IPS DF 19.7 (cell line): ENCODE measurements around the gene MYO19.
"Not testable (repeated sequence)": the region's sequence is repeated elsewhere in the genome, so short reads cannot be mapped to it uniquely, and the experiment has no call there.

ENCODE experiments used
- DNase-seq: peaks from one replicate; pipeline ENCODE4 v3.0.0-alpha.2; 2013; ENCODE audit warnings: low read depth, low spot score

Gene MYO19

DNA sequence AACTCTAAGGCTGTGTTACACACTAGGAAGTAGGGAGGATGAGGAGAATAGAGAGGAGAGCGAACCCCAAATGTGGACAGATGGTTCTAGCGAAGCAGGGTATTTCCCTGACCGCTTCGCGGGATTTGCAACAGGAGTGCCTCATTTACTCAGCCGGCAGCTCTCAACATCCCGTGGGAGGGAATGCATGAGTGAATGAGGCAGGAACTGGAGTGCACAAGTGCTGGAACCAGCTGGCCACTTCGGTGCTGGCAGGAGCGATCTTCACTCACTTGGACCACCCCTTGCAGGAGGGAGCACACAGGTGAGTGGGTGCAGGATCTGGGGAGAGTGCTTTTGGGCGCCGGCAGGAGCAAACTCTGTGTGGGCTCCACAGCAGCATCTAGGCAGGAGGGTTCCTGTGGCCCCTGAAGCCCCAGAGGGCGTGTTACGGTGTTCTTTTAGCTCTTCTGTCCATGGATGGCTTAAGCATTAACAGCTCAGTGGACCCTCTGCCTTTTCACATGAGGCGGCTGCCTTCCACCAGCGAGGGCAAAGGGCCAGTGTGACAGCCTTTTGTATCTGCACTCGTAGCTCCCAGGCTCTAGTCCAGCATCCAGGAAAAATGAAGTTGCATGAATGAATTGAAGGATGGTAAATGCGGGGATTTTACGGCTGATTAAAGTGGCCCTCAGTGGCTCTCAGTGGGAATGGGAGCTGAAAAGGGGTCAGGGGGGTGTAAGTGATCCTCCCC lies 65.6 kb downstream of the MYO19 start:
- DNase-seq = no peak

DNA sequence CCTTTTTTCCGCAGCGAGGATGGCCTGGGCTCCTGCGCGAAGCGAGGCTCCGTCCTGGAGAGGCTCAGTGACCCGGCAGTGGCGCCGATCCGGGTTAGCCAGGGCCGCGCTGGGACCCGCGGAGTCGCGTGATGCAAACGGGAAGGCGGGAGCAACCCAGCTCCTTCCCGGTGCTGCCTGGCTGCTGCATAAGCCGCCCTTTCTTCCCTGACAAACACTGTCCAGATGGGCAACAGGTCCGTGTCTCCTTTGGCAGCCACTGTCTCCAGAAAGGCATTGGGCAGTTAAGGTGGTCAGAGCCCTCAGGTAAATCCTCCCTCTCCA lies 69.9 kb downstream of the MYO19 start:
- DNase-seq = no peak

DNA sequence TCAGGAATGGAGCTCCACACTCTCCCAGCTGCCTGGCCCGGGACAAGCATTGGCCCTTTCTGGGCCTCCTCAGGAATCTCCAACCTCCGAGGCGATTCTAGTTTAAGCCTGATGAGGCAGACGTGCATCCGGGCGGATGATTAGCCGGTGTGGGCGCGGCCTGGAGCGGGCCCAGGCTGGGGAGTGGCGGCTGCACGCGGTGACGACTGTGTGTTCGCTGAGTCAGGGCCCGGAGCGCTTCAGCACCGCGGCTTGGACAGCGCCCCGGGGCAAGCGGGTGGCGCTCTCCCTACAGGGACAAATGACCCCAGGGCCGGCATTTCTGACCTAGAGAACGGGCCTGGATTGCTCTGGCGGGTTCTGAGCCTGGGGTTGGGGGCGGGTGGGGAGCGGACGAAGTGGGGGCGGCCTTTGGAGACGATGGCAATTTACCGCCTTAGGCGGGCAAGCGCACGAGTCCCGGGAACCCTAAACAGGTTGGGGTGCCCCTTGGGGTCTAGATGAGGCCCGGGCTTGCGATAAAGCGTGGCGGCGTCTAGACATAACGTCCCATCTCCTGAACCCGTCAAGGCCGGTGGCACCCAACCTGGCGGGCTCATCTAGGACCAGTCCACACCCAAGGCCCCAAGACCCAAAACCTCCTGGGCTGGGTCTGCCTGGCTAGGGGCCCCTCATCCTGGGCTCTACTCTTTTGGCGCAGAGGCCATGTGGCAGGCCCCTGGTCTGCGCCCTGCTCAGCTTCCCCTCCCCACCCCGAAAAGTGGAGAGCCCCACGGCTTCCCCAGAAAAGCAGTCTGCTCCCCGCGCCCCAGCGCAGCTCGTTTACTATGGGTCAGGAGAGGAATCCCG lies 70.5 kb downstream of the MYO19 start:
- peak; percentile 69 for DNase-seq

DNA sequence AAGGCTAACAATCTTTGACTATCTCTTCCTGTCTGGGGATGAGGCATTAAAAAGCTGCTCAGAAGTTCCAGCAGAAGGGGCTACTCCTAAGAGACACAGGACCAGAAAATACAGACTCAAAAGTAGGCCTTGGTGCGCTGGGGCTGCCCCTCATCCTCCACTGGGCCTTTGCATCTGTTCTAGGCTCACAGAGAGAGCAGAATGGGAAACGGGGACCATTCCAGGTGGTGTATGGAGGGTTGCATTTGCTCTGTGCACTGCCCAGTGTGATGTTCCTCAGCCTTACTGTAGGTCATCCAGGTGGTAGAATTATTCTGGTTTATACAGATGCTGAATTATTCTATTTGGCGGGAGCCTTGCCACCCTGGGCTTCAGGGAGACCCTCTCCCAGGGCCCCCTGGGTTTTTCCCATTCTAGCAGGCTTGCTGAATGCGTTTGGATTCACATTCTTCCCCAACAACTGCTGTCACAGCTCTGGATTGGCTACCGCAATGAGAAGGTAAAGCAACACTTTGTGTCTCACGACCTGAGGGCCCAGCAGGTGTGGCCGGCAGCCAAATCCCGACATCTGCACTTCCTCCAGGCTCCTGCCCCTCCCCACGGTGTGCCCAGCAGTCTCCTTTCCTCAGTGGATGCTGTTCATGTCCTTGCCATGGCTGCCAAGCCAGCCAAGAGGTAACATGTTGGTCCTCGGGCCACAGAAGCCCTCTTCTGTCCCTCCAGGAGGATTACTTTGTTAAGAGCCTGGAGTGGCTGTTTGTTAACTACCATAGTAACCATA lies 73.1 kb downstream of the MYO19 start:
- no peak for DNase-seq

DNA sequence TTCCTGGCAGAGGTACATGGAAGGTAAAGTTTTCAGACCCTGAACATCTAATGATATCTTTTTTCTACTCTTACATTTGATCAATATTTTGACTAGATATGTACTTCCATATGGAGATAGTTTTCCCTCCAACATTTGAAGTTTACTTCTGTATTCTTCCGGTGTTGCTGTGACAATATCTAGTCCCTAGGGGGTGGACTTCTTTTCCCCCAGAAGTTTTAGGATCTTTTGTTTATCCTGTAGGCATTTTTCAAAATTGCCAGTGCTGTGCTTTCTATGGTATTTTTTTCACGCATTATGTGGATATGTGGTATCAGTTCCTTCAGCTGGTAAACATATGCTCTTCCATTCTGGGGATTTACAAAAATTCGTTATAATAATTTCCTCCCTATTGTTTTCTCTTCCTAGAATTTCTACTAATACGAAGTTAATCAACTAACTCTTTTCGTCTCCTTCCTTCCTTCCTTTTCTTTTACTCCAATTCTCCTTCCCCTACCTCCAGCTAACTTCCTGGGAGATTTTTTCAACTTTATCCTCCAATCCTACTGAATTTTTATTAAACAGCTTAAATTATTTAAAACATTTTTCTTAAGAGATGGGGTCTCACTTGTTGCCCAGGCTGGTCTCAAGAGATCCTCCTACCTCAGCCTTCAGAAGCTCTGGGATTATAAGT lies 74.3 kb downstream of the MYO19 start:
- DNase-seq = no peak

DNA sequence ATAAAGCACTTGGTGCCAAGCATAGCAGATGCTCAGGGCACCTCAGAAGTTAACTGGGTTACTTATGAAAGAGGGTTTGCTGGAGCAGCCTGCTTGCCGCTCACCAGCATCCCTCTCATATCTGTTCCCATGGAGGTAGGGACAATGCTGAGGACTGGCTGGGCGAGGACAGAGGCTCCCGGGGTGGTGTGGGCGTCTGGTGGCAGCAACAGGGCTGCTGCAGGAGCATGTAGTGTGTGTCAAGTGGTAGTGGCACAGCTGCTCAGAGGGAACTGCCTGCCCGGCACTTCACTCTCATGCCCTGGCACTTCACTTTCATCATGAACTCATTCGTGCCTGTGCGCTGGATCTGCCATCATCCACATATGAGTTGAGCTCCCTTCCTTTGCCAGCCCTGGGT lies 75.1 kb downstream of the MYO19 start:
- no peak for DNase-seq

DNA sequence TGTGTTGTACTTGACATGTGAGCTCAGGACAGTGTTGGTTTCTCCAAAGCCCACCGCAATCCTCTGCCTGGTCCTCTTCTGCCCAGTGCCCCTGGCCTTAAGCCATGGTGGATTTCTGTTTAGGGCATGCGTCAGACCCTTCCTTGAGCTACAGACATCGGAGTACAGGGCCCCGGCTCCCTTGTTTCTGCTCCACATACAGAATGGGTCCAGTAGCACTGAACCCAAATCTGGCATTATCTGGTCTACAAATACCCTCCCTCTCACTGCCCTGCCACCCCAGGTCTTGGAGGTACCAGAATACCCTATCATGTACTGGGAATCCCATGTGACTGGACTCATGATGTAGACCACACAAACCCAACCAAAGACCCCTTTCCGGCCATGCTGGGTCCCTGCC lies 75.6 kb downstream of the MYO19 start:
- DNase-seq = no peak

DNA sequence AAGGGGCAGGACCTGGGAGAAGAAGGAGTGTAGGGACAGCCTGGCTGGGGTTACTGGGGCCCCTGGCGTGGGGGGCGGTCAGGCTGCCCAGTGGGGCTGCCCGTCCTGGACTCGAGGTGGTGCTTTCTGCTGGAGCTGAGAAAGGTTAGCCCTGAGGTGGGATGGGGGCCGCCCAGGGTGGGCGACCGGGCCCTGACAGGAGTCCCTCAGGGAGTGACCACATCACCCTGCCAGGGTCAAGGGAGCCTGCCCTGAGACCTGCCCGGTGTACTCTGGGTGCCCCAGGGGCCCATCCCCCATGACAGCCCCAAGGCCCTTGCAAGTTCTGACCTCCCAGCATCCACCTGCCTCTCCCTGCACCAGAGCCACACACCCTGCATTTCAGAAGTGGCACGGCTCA lies 77.0 kb downstream of the MYO19 start:
- not testable (repeated sequence) for DNase-seq

DNA sequence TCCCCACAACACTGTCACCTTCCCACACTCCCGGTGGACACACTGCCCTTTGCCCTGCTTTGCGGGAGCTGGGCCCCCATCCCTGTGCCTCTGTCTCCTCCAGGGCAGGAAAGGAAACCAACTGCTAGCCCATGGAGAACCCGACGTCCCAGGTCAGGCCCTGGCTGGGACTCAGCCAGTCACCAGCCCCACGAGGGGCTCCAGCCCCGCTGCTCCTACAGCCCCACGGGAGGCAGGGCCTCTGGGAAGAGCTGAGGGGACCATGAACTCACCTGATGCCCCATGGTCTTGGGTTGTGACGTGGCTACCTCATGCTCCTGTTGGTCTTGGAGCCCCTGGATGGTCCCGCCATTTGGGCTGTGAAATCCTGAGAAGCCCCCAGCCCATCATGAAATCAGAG lies 81.8 kb downstream of the MYO19 start:
- not testable (repeated sequence) for DNase-seq

DNA sequence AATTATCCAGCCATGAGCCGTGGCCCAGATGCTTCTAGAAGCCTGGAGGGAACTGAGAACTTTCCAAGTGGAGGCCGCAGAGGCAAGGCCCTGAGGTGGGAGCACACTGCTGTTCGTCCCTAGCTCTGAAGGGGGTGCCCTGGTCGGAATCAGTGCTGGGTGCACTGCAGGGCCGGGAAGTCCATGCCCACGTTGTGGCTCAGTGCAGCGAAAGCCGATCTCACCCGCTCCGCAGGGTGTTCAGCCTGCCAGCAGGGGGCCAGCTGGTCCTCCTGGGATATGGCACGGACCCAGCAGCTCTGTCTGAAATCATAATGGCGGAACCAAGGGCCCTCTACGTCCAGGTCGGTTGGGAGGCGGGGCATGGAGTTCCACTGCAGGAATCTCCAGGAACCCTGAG lies 84.7 kb downstream of the MYO19 start:
- DNase-seq = not testable (repeated sequence)
